Right hindlimb (tissue), 1 donor: ENCODE measurements around the gene LRRC41.
"Not testable (repeated sequence)": the region's sequence is repeated elsewhere in the genome, so short reads cannot be mapped to it uniquely, and the experiment has no call there.

Experiments used
- DNase-seq: peaks from one replicate; pipeline ENCODE4 v3.0.0-alpha.2; 2018

Gene LRRC41

DNA sequence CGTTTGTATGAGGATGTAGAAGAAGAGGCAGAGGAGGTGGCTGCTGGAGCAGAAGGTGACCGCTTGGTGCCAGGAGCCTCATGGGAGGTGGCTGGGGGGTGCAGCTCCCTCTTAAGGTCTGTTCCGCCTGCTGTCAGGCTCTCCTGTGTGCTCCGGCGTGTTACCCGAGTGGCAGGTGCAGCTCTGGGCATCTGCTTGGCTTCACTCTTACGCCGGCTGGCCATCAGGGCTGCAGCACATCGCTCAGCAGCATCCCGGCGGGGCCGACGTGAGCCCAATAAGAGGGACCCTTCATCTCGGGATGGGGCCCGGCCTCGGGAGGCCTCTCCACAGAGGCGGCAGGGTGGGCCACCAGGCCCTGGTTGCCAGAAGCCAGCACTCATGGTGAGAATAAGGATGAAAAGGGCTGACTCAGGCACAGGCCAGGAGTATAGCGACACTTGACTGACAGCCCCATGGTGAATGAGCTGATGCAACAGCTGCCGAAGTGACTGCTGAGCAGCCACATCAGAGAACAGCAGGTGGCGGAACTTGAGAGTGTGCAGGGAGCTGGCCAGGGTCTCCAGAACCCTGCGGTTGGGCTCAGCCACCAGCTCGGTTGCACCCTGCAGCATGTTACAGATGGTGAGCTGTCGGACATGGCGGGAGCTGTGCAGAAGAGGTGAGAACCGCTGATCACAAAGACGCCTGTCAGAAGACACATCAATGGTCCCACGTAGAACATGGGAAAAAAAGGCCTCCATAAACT is 17.5 kb downstream of the LRRC41 start:
- peak; percentile 76 for DNase-seq

DNA sequence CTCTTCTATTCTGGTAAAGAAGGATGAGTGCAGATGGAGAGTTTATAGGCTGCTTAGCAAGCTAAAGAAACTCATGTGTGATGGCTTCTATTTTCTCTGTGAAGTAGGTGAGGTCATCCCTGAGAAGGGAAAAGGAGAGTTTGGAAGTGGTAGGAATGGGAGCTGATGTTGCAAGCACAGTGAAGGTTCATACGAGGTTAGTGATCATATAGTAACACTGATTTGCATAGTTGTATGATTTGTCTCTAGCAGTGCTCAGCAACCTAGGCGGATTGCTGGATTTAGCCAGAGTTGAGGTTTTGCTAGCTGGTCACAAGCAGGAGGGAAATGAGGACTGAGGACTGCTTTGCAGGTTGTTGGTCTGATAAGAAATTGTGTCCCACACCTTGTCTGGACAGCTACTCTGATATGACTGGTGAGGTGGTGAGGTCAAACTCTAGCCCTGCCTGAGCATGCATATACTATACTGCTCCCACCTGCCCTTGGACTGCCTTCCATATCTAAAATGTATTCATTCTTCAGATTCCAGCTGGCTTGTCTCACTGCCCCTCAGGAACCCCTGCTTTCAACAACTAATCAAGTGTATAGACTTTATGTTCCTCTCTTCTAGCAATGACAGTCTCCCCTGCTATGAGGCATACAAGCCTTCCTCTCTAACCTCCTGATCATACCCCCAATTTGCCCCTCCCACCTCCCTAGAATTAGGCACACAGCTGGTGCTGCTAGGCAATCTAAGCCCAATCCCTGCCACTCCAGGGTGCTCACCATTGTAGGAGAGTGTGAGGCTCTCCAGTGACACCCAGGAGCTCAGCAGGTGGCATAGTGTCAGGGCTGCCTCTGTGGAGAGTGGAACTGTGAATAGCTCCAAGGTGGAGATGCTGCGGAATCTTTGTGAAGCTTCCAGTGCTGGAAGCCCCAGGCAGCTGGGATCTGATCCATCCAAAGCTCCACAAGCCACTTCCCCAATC is 18.5 kb downstream of the LRRC41 start:
- no peak for DNase-seq

DNA sequence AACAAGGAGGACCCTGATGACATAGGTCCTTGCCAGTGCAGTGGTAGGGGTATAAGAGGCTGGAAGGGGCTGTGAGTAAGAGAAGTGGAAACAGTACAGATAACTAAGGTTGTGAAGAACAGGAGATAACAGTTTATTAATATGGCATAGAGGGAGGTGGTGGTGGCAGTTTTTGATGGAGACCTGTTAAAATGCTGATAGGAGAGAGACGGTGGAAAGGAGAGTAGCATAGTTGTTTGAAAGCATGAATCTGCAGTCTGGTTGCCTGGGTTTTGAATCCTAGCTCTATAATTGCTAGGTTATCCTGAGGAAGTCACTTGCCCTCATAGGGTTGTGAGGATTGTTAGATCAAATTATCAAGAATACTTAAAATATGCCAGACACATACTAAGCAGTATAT is 19.4 kb downstream of the LRRC41 start:
- no peak for DNase-seq

DNA sequence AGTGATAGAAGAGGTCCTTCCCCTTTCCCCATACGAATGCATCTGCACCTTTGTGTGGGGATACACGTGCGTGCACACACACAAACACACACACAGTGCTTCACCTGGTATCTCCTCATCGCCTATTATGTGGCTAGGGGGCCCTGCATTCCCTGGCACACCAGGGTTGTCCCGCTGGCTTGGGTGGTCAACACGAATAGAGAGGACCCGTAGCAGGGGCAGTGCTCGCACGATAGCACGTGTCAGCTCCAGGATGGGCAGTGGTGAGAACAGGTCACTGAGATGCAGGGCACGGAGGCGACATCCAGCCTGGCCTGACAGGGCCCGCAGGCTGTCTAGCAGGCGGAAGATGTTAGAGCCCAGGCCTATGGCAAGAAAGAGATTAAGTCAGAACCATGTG is 22.4 kb downstream of the LRRC41 start:
- no peak for DNase-seq

DNA sequence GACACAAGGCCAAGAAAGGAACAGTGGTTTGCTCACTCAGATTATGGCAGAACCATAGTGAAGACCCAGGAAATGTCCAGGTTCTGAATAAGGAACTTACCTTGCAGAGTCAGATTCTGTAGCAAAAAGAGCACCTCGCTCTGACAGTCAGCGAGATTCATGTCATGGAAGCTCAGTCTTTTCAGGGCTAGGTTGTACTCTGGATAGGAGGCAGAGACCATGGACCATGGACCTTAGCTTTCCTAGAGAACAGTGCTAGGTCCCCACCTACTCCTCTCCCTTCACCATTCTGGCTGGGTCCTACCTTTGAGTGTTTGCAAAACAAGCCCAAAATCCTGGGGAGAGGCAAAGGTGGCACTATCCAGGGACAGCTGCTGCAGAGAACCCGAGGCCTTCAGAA is 23.3 kb downstream of the LRRC41 start:
- DNase-seq = no peak

DNA sequence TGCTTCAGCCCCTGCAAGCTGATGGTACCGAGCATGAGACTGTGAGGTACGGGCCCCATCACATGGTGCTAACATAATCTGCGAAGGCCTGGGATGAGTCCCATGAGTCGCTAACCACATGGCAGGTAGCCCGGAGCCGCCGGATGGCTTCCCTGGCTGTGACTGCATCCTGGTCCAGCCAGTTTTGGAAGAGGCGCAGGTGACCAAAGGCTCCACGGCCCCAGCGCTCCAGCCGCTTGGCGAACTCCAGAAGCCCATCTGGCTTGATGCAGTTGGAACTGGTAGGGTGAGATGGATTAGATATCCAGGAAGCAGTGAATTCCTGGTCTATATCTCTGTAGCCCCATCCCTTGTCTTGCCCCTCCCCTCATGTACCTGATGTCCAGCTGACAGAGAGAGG is 24.6 kb downstream of the LRRC41 start:
- no peak for DNase-seq

DNA sequence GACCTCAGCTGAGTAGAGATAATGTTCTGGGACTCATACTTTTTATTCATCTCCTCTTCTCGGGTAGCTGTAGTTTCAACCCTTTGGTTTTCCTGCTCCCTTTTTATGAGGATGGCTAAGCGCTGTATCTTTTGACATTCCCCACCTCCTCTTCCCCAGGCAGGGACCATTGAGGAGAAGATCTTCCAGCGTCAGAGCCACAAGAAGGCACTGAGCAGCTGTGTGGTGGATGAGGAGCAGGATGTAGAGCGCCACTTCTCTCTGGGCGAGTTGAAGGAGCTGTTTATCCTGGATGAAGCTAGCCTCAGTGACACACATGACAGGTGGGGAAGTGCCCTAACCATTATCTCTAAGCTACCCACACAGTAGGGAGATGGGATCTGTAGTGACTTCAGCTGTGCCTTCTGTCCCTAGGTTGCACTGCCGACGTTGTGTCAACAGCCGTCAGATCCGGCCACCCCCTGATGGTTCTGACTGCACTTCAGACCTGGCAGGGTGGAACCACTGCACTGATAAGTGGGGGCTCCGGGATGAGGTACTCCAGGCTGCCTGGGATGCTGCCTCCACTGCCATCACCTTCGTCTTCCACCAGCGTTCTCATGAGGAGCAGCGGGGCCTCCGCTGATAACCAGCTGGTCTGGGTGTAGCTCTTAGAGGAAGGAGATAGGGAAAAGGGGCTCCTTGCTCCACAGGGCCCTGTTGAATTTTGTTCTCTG is 25.6 kb downstream of the LRRC41 start:
- no peak for DNase-seq

DNA sequence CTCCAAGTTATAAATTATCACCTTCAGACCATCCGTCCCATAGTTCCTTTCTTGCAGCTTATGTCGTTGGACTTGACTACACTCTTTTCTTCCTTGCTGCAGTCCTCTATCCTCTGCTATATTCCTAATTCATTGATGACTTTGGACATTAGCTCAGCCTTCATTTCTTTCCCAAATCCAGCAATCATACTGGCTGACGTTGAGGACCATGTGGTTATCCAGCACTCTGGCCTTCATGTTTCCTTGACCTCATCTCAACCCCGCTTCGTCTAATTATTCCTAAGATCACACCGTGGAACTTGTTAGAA is 28.4 kb downstream of the LRRC41 start:
- DNase-seq = no peak

DNA sequence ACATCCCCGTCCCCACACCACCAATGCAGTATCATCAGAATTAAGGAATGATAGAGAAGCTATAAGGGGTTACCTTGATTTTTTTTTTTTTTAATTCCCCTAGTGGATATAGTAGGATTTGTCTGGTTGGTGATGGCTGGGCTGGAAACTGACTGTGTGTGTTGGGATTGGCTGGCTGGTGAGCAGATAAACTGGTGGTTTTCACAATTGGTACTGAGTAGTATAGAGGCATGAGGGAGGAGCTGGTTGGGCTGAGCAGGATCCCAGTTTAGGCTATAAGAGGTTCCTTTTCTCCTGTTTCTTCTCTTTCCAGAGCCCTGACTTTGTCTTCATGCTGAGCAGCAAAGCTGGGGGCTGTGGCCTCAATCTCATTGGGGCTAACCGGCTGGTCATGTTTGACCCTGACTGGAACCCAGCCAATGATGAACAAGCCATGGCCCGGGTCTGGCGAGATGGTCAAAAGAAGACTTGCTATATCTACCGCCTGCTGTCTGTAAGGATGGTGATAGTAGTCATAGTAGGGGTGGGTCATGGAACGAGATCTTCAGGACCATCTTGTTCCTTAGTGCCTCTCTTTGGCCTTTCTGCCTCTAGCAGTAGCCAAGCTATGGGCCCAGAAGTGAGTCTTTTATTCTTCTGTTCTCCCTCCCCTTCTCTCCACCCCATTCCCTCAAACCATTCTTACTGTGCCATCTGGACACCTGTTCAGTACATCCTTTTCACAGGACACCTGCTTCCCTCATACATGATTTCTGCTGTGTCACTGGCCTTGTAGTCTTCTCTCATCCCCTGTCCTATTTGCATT is 29.0 kb downstream of the LRRC41 start:
- DNase-seq = no peak

DNA sequence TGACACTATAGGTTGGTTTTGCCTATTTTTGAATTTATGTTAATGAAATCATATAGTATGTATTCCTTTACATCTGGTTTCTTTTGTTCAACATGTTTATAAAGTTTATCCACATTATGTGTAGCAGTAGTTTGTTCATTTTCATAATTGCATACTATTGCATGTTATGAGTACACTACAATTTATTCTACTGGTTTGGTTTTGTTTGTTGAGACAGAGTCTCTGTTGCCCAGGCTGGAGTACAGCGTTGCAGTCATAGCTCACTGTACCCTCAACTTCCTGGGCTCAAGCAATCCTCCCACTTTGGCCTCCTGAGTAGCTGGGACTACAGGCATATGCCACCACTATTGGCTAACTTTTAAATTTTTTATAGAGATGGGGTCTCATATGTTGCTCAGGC is 34.8 kb downstream of the LRRC41 start:
- no peak for DNase-seq

DNA sequence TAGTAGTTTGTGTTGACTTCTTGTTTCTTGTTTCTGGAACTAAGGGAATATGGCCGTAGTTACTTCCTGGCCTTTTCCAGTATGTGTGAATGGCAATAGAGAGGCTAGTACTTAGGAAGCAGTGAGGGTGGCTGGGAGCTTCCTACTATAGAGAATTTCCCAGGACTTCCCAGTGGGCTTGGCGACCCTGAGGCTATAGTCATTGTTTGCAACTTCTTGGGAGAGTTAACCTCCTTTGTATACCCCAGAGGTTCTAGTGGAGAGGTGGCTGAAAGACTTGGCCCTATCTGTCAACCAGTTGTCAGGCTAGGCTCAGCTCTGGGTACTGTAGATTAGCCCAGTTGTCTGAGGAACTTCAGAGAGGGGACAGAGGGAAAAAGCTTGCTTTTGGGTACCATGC is 40.3 kb downstream of the LRRC41 start:
- DNase-seq = no peak

DNA sequence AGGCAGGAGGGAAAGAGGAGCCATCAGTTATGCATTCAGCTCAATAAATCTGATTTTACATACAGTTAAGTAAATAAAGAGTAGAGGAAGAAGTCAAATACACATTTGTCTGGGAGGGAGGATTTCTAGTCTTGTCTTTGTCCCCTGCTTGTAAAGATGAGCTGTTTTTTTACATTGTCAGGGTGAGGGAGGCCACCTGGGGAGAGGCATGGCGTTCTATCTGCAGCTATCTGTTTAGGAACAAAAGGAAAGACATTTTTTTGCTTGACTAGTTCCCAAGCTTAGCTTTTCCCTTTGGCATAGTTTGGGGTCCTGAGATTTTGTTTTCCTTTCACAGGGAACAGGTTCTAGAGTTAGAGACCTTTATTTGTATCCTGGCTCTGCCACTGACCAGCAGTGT is 40.9 kb downstream of the LRRC41 start:
- DNase-seq = no peak

DNA sequence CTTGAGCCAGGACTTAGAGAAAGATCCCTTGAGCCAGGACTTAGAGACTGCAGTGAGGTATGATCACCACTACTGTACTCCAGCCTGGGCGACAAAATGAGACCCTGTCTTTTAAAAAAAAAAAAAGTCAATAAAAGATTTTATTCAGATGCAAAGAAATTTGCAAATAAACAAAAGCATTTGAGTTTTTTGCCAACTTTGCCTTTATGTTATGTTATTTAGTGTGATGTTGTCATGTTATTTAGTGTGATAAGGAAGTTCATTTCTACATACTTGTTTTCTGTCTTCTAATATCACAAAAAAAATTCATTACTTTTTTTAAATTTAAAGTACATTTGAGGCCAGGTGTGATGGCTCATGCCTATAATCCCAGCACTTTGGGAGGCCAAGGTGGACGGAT is 46.9 kb downstream of the LRRC41 start:
- DNase-seq = no peak

DNA sequence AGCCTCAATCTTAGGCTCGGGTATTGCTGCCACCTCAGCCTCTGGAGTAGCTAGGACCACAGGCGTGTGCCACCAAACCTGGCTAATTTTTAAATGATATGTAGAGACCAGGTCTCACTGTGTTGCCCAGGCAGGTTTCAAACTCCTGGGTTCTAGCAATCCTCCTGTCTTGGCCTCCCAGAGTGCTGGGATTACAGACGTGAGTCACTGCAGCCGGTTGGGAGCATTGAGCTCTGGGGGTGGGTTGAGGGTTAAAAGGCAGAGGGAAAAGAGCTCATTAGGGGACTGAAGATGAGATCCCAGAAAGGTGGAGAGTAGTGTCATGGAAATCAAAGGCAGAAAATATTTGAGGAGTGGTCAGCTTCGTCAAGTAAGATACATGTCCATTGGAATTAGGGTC is 48.7 kb downstream of the LRRC41 start:
- no peak for DNase-seq

DNA sequence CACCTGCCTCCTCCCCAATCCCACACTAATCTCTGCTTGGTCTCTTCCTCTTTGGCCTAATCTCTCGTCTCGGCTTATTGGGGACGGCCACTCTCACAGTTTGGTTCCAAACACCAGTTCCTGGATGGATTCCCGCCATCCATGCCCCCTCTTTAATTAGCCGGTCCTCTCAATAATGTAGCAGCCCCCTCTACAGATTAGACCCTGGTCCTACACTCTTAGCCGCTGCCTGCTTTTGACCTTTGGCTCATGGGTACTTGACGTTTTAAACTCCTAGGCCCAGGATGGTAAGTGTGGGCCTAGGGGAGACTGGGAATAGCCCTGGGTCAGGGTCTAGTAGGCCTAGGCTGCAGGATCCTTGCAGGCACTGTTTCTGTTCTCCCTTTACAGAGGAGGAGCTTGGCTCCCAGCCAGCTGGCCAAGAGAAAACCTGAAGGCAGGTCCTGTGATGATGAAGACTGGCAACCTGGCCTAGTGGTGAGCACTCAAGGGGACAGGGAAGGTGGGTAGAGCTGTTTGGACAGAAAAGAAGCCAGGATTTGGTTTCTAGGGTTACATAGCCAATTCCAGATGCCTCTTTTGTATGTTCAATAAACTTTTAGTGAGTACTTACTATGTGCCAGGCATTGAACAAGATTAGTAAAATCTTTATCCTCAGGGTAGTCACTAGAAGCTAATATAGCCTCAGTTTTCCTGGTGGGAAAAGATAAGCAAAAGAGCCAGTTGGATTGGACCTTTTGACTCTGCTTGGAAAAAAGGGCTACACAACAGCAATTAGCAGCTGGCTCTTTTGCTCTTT is 55.1 kb downstream of the LRRC41 start:
- peak; percentile 32 for DNase-seq

DNA sequence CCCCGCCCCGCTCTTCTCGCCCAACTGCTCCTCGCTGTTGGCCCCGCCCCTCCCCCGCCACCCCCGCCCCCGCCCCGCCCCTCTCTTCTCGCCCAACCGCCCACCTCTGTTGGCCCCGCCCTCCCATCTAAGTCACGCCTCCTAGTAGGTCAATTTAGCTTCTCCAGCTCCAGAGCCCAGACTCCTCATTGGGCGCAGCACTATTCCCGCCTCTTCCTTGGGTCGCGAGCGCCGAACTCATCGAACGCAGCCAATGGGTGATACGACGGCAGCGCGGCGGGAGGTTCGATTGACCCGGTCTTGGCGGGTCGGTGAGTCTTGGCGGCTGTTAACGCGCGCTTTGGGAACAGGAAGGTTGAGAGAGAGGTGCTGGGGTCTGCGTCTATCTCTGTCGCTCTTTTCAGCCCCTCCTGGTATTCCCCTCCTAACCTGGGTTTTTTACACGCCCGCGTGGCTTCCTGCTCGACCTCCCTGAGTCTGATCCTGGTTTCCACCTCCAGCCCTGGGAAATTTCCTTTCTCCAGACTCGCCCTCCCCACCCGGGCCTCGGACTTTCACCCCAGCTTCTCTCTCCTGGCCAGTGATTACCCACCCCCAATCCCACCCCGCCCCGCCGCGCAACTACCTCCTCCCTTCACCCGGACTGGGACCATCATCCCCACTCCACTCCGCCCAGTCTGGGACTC is 55.8 kb downstream of the LRRC41 start, which contains the start of gene RAD54L:
RAD54L (plus strand) TSS at position 328 of the 686 bp plus-strand sequence. CDS start 643 bp downstream, outside the sequence.
- peak; percentile 99 for DNase-seq

DNA sequence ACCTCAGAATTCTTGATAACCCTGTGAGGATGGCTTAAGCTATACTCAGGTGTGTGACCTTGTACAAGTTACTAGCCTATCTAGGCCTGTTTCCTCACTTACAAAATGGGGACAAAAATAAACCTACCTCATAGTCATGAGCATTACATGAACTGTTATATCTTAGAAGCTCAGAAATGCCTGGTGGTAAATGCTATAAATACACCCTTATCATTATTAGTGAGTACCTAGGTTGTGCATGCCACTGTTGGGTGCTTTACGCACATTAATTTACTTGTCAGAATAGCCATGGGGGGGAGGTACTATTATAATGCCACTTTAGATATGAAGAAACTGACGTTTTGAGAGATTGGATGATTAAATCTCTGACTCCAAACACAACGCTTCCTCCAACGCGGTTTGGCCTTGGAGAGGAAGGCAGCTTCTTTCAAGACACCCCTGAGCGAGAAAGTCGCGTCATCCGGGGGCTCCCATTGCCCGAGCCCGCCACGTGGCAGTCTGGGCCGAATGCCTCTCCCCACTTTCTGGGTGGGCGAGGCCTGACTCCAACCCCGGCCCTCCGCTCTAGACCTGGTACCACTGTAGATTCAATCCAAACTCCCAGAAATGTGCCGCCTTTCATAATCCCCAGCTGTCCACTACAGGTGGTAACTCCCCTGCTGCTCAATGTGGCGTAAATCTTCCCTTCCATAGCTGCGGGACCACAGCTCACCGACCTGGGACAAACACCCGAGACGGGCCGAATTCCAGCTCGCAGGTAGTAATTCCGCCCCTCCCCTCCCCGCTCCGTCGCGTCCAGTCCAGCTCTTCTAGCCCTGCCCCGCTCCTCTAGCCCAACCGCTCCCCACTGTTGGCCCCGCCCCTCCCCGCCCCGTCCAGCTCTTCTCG is 56.6 kb downstream of the LRRC41 start:
- no peak for DNase-seq

DNA sequence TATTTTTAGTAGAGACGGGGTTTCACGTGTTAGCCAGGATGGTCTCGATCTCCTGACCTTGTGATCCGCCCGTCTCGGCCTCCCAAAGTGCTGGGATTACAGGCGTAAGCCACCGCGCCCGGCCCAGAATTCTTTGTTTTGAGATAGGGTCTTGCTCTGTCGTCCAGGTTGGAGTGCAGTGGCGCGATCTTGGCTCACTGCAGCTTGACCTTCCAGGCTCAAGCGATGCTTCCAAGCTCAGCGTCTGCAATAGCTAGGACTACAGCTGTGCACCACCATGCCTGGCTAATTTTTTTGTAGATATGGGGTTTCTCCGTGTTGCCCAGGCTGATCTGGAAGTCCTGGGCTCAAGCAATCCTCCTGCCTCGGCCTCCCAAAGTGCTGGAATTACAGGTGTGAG is 57.3 kb downstream of the LRRC41 start:
- not testable (repeated sequence) for DNase-seq

DNA sequence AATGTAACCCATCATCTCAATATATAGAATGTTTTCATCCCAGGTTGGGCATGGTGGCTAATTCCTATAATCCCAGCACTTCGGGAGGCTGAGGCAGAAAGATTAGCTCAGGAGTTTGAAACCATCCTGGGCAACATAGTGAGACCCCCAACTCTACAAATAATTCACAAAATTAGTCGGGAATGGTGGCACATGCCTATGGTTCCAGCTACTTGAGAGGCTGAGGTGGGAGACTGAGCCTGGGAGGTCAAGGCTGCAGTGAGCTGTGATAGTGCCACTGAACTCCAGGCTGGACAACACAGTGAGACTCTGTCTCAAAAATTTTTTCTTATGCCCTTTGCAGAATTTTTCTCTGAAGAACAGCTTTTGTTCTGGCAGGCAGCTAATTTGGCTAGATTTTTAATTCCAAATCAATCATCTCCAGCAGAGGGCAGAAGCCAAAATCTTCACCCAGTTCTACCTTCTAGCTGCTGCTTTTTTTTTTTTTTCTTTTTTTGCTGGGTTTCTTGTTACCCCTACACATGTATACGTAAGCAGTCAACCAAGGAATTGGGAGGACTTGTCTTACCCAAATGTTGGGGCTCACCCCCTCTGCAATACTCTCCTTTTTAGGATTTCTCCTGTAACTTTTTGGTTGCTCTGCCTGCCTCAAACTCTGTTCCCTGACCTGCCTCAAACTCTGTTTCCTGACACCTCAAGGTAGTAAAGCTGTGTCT is 58.6 kb downstream of the LRRC41 start:
- DNase-seq = no peak
